PC-9 (cell line): ENCODE results near the gene ARHGAP18.

Source experiments
- CTCF ChIP-seq: fragments of 200-600 bp; sonication (generic); conservative IDR thresholded peaks from 2 replicates; pipeline ENCODE4 v1.6.1; 2017; ENCODE audit warnings: mixed run types, antibody characterized with exemption, mild to moderate bottlenecking, moderate library complexity
- EZH2 ChIP-seq: fragments of 200-600 bp; sonication (generic); IDR thresholded peaks from 2 replicates; pipeline ENCODE4 v1.8.0; 2017; ENCODE audit warnings: antibody characterized with exemption, low read depth

DNA sequence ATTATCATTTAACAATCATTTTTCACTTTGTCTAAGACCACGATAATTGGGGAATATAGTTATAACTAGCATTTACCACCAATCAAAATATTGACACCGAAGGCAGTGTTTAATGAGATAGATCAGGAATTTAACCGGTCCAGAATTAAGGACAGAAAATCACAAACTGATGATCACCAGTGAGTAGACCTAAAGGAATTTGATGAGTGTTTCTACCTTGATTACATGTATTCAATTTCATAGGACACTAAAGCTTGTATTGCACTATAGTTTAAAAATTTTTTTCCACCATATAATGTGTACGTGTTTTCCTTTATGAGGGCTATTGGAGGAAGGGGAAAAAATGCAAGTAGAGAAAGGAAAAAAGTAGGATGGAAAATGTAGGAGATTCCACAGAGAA is 22.6 kb upstream of the ARHGAP18 start:
- TF ChIP-seq CTCF (no peak), EZH2 (no peak)
